LoVo (cell line): ENCODE measurements around the gene MAML2.

Experiments used
- DNase-seq: peaks from one replicate; pipeline ENCODE4 v3.0.0-alpha.2; 2016; ENCODE audit warnings: low spot score

MAML2 gene

DNA sequence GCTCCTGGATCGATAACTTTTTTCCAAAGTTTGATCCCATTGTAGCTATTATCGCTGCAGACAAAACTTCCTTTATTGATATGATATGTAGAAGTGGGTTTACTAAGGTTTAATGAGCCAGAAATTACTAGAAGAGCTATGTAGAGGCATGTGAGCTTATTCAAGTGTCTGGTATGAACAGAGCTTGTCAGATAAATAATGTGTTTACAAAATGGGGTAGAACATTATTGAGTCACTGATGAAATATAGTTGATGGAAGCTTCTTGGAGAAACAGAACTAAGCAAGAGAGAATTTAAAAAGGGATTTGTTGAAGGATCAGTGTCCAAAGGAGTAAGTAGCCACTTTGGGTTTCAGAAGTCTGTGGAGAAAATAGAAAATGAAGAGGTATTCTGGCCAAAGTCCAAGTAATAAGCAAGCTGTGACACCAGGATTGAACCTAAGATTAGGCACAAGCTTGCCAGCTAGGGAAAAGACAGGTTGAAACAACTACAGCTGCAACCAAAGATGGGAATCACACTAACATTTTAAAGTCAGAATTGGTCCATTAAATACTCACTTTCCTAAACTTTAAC, 104.3 kb downstream of the MAML2 start:
- DNase-seq: no peak

DNA sequence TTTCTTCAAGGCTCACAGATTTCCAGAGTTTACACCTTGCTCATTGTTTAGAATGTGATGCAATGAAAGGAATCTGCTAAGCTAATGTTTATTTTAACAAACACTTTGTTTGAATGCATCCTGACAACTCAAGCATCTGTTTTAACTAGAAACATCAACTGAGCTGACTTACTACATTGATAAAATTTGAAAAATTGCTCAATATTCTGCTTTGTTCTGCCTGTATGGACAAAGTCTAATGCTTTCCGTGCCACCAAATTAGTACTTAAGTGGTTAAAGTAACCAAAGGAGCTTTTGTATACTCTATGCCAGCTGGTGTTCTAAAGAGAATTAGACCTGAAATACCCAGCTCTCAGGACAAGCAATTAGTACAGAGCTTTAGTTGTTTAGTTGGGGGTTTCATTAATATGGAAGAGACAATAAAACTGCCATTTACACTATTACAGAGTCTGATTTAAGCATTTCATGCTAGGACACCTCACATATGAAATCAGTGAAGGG, 105.2 kb downstream of the MAML2 start:
- DNase-seq: no peak

DNA sequence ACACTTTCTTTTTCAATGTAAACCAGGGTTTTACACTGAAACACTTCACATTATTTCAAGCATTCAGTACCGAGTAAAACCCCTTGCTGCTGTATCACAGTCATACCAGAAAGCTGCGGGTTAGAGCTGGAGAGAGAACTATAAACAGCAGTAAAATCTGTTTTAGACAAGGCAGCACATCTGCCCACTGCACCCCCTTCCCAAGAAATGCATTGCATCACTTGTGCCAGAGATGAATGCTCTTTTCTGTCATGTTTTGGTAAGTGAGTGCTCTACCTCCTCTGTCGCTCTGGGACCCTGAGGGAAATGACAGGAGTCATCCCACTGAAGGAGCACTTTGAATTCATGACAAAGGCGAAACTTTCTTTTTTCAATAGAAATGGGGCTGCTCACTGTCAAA, 107.2 kb downstream of the MAML2 start:
- DNase-seq: no peak

- no peak for DNase-seq
Observed at GRCh38 chr11:96234866-96235441, 108.0 kb downstream of the MAML2 start.

DNA sequence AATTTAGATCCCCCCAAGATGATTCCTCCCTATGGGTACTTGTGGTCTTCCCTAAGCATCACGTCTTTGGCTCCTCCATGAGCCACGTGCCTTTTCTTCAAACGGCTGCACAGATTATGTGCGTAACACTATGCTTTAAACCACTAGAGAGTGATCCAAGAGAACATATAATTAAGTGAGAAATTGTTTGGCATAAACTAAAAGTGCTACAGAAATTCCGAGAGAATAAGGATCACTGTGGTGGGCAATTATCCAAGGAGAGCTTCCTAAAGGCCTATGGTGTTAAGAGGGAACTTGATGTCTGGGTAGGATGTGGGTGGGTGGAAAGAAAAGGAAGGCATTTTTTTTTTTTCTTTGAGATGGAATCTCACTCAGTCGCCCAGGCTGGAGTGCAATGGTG, 110.9 kb downstream of the MAML2 start:
- no peak for DNase-seq

DNA sequence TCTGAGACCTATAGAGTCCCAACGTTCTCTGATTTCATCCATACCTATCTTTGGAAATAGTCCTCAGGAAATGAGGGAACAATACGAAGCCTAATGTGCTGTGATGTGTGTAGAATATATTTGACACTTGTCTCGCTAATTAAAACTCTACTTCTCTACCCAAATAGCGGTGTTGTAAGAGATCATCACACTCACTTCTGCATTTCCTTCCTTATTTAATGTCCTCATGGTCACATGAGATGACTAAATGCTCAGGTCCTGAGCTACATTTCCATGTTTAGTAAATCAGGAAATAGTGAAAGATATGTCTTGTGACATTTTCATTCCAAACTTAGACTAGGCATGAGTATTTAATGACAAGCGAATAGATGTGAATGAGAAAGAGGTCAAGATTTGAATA, 112.3 kb downstream of the MAML2 start:
- DNase-seq: no peak

- no peak for DNase-seq
Observed at GRCh38 chr11:96229354-96229977, 113.5 kb downstream of the MAML2 start.

GRCh38 chr11:96228910-96229309, 114.1 kb downstream of the MAML2 start:
- no peak for DNase-seq

GRCh38 chr11:96228473-96228891, 114.5 kb downstream of the MAML2 start:
- DNase-seq: peak; percentile 49

DNA sequence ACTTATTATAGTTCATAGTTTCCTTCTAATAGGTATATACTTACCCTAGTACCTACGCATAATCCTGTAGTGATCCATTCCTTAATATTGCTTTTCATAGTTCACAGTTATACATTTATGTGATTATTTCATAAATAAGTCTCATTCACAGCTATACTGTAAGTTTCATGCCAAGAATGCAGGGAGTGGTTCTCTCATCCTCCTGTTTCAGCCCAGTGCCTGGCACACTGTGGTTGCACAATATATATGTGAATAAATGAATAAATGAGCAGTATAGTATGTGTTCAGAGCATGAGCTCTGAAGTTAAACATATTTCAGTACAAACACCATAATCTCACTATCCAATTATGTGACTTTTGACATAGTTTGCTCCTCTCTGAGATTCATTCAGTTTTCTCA, 115.8 kb downstream of the MAML2 start:
- no peak for DNase-seq

- no peak for DNase-seq
Observed at GRCh38 chr11:96223083-96223482, 119.9 kb downstream of the MAML2 start.

- no peak for DNase-seq
Observed at GRCh38 chr11:96222102-96222501, 120.9 kb downstream of the MAML2 start.

GRCh38 chr11:96221244-96222070, 121.5 kb downstream of the MAML2 start:
- DNase-seq: no peak

DNA sequence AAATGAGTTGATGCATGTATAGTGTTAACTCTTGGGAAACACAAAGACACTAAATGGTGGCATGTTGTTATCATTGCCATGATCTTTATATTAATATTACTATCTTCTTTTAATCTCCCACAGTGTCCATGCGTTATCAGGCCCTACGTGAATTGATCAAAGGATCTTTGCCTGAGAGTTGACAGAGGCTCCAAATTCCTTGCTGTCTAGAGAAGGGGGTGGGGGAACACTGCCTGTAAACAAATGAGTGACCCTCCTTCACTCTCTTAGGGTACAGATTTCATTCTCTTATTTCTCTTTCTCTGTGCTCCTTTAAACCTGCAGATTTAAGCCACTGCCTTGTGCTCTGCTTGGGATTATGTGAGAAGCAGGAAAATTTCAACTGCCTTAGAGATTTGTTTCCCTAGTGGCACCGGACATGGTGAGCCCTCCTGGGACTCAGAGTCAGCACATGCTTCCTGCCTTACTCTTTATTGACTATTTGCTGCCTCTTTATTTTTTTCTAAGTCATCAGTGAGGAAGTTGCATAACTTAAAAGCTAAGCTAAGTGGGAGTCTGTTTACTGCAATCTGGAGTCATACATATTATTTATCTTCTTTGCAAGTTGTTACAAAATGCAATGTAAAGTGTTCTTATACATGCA, 122.9 kb downstream of the MAML2 start:
- no peak for DNase-seq

DNA sequence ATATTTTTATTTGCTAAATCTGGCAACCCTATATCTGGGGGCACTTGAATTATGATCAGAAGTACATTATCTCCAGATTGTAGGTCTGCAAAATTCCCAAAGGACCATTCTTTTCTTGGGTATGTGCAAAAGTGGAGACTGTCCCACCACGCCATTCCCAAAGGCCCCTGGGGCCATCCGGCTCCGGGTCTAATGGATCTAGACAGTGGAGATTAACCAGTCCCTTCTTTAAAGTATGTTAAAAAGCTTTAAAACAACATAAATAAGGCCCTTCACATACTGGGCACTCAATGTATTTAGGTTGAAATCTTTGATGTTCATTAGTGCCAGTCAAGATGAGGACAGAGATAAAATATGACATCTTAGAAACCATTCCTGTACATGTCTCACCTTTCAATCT, 124.1 kb downstream of the MAML2 start:
- DNase-seq: no peak

- DNase-seq: no peak
Observed at GRCh38 chr11:96218006-96218405, 125.0 kb downstream of the MAML2 start.

DNA sequence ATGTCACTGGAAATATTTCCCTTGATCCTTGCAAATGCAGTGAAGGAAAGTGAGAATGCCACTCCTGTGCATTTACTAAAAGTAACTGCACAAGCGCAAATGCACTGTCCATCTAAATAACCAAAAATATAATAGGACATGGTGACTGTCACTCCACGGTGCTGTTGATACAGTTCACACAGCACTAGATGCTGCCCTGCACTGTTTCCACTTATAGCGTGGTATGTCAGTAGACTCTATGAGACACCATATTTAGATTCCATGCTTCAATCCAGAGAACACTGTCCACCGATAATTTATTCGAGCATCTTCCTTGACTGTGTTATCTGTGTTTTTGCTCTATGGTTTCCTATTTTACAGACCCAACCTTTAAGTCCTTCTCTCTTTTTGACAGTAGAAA, 125.8 kb downstream of the MAML2 start:
- DNase-seq: no peak

DNA sequence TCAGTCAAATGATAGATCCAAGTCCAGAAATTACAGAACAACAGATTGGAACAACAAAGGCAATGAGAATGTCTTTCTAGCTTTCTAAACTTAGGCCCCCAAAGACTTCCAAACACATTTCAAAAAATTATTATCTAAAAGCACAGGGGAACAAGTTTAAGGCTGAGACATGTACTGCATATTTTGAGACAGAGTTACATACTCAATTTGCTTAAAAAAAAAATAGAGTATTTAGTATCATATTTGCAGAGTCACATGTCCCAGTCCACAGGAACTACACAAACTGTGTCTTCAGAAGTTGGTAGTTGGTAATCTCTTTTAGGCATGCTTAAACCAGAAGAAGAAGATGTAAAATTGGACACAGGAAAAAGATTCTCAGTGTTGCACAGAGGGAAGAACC, 127.2 kb downstream of the MAML2 start:
- no peak for DNase-seq

DNA sequence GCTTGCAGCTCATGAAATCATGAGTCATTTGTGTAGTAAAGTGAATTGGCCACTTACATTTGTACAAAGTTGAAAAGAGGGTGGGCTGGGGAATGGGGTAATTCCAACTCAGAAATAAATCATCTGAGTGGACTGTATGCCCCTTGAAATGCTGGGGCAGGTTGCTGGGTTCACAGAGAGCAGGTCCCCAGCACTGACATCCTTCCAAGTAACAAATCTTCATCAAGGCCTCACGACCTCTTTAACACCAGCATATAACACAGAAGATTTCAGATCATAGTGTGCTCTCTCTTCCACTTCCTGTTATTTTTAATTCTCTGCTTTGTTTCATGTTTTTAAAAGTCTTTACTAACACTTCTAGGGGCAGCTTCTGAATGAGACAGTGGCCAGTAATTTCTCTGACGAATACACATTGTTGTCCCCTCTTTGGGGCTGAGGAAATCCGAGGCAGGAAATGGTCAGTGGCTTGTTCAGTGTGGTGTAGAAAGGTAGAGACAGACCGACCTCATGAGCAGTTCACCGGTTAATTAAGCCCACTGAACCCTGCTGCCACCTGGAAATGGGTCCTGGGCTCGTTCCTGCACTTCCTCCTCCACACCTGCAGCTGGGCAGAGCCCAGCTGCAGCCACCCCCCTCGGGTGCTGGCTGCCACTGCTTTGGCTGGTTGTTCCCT, 127.7 kb downstream of the MAML2 start:
- DNase-seq: no peak

DNA sequence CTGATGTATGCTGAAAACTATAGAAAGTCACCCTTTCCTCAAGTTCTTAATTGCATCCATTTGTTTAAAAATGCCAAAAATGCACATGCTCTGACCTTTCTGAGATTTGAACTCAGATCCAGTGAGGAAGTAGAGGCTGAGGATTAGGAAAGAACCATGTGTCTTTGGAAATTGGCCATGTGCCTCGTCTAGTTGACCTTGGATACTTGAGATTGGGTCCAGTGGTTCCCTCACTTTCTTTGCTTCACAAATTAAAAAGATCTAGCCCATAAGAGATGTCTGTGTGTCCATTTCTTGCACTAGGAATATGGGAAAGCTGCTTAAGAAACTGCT, 128.3 kb downstream of the MAML2 start:
- no peak for DNase-seq

DNA sequence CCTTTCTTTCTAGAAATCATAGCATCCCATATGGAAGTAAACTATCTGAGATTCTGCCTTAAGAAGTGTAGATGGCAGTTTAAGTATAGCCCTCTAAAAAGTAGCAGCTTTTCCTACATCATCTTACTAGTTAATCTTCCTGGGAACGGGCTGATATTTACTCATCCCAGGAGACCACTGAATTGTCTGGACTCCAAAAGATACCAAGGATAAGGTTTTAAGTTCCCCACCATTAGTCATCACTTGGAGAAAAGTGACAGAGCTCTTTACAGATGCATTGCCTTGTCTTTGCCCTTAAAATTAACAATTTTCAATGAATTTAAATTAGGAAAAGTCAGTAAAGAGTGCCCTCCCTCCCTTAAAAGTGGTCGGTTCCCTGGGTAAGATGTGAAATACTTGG, 129.5 kb downstream of the MAML2 start:
- DNase-seq: no peak

DNA sequence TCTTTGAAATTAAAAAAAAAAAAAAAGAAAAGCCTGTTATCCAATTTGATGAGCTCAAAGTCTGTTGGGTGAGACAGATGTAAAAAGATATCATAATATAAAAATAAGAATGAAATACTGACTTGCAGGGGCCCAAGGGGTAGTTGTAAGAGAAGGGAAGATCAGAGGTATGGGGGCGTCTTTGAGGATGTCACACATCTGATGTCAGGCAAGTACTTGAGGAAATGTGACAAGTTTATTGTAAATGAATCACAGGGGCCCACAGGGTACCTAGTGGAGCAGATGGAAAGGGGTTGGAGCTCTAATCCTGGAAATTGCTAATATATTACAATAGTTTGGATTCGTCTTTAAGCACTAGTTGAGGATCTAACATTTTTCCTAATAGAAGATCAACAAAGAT, 131.6 kb downstream of the MAML2 start:
- no peak for DNase-seq
